ENCODE measurements around the gene ZZZ3. TPM values are rescaled to one million over a fixed set of nuclear protein-coding genes. Genes with fewer than 3 reads are reported as not detected.

Gene ZZZ3
- total and polyA plus RNA-seq, 2 of the 13 experiments (the other 11 are each of a cell fraction or from before 2014, with no cell fraction given): 18.1 to 50.2 TPM

DNA sequence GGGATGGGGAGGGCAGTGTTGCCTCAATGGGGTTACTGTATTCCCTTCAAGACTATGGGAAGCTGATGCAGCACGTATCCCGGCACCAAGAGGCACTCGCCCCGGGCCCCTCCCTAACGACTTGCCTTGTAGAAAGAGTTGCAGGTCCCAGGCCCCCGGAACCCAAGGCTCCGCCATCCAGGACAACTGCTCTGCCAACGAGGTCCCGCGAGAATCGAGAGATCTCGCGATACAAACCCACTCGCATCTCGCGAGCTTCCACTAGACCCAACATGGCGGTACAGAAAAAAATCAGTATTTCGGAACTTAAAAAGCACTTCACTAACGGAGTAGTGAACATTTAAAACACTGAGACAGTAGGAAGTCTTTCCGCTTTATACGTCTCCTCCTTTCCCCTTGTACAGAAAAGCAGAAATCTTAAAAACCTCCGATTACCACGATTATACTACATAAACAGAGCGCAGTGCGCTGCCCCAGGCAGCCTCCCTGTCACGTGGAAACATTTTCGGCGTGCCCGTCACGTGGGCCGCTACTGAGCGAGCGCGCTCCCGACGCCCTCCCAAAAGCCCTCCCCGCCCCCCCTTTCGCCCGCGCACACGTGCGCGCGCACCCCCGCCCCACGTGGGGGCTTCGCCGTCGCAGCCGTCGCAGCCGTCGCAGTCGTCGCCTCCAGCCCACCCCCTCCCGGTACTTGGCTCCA lies at the start of gene ZZZ3 (continued):
- TF ChIP-seq, protein P1, sequence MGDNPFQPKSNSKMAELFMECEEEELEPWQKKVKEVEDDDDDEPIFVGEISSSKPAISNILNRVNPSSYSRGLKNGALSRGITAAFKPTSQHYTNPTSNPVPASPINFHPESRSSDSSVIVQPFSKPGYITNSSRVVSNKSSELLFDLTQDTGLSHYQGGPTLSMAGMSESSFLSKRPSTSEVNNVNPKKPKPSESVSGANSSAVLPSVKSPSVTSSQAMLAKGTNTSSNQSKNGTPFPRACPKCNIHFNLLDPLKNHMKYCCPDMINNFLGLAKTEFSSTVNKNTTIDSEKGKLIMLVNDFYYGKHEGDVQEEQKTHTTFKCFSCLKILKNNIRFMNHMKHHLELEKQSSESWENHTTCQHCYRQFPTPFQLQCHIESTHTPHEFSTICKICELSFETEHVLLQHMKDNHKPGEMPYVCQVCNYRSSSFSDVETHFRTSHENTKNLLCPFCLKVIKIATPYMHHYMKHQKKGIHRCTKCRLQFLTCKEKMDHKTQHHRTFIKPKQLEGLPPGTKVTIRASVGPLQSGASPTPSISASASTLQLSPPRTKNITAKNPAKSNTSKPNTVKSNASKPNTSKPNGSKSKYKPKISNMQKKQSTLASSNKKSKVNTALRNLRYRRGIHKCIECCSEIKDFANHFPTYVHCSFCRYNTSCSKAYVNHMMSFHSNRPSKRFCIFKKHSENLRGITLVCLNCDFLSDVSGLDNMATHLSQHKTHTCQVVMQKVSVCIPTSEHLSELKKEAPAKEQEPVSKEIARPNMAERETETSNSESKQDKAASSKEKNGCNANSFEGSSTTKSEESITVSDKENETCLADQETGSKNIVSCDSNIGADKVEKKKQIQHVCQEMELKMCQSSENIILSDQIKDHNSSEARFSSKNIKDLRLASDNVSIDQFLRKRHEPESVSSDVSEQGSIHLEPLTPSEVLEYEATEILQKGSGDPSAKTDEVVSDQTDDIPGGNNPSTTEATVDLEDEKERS (CRISPR knock-in tag; IDR thresholded peaks at IDR 0.05): no peak
- TF ChIP-seq, protein P2, sequence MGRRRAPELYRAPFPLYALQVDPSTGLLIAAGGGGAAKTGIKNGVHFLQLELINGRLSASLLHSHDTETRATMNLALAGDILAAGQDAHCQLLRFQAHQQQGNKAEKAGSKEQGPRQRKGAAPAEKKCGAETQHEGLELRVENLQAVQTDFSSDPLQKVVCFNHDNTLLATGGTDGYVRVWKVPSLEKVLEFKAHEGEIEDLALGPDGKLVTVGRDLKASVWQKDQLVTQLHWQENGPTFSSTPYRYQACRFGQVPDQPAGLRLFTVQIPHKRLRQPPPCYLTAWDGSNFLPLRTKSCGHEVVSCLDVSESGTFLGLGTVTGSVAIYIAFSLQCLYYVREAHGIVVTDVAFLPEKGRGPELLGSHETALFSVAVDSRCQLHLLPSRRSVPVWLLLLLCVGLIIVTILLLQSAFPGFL (CRISPR knock-in tag; IDR thresholded peaks at IDR 0.05): no peak
- TF ChIP-seq, protein P3, sequence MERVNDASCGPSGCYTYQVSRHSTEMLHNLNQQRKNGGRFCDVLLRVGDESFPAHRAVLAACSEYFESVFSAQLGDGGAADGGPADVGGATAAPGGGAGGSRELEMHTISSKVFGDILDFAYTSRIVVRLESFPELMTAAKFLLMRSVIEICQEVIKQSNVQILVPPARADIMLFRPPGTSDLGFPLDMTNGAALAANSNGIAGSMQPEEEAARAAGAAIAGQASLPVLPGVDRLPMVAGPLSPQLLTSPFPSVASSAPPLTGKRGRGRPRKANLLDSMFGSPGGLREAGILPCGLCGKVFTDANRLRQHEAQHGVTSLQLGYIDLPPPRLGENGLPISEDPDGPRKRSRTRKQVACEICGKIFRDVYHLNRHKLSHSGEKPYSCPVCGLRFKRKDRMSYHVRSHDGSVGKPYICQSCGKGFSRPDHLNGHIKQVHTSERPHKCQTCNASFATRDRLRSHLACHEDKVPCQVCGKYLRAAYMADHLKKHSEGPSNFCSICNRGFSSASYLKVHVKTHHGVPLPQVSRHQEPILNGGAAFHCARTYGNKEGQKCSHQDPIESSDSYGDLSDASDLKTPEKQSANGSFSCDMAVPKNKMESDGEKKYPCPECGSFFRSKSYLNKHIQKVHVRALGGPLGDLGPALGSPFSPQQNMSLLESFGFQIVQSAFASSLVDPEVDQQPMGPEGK (CRISPR knock-in tag; IDR thresholded peaks at IDR 0.05): peak; percentile 80
- TF ChIP-seq FOXO1 (CRISPR knock-in tag; IDR thresholded peaks at IDR 0.05) (no peak), HMG20A (CRISPR knock-in tag; IDR thresholded peaks at IDR 0.05; ENCODE audit: borderline replicate concordance) (no peak), MED1 (CRISPR knock-in tag; IDR thresholded peaks at IDR 0.05) (0 out of 2 replicates have a peak, but pooled peaks have one; percentile 36), XRCC5 (optimal IDR thresholded peaks at IDR 0.05; ENCODE audit: low read length) (no peak), ZNF891 (CRISPR knock-in tag; IDR thresholded peaks at IDR 0.05) (no peak), ZNF562 (CRISPR knock-in tag; IDR thresholded peaks at IDR 0.05; ENCODE audit: borderline replicate concordance) (no peak)
- TF ChIP-seq, protein P4, sequence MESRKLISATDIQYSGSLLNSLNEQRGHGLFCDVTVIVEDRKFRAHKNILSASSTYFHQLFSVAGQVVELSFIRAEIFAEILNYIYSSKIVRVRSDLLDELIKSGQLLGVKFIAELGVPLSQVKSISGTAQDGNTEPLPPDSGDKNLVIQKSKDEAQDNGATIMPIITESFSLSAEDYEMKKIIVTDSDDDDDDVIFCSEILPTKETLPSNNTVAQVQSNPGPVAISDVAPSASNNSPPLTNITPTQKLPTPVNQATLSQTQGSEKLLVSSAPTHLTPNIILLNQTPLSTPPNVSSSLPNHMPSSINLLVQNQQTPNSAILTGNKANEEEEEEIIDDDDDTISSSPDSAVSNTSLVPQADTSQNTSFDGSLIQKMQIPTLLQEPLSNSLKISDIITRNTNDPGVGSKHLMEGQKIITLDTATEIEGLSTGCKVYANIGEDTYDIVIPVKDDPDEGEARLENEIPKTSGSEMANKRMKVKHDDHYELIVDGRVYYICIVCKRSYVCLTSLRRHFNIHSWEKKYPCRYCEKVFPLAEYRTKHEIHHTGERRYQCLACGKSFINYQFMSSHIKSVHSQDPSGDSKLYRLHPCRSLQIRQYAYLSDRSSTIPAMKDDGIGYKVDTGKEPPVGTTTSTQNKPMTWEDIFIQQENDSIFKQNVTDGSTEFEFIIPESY (CRISPR knock-in tag; IDR thresholded peaks at IDR 0.05): no peak
- TF ChIP-seq, protein P5, sequence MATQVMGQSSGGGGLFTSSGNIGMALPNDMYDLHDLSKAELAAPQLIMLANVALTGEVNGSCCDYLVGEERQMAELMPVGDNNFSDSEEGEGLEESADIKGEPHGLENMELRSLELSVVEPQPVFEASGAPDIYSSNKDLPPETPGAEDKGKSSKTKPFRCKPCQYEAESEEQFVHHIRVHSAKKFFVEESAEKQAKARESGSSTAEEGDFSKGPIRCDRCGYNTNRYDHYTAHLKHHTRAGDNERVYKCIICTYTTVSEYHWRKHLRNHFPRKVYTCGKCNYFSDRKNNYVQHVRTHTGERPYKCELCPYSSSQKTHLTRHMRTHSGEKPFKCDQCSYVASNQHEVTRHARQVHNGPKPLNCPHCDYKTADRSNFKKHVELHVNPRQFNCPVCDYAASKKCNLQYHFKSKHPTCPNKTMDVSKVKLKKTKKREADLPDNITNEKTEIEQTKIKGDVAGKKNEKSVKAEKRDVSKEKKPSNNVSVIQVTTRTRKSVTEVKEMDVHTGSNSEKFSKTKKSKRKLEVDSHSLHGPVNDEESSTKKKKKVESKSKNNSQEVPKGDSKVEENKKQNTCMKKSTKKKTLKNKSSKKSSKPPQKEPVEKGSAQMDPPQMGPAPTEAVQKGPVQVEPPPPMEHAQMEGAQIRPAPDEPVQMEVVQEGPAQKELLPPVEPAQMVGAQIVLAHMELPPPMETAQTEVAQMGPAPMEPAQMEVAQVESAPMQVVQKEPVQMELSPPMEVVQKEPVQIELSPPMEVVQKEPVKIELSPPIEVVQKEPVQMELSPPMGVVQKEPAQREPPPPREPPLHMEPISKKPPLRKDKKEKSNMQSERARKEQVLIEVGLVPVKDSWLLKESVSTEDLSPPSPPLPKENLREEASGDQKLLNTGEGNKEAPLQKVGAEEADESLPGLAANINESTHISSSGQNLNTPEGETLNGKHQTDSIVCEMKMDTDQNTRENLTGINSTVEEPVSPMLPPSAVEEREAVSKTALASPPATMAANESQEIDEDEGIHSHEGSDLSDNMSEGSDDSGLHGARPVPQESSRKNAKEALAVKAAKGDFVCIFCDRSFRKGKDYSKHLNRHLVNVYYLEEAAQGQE (IDR thresholded peaks at IDR 0.05; ENCODE audit: borderline replicate concordance in 1 of 2, low read depth in 1 of 2, low read length in 2 of 2): peak in 1 of 2 experiments; percentile 6; a peak in 1 of 4 replicates
- TF ChIP-seq, protein P6, sequence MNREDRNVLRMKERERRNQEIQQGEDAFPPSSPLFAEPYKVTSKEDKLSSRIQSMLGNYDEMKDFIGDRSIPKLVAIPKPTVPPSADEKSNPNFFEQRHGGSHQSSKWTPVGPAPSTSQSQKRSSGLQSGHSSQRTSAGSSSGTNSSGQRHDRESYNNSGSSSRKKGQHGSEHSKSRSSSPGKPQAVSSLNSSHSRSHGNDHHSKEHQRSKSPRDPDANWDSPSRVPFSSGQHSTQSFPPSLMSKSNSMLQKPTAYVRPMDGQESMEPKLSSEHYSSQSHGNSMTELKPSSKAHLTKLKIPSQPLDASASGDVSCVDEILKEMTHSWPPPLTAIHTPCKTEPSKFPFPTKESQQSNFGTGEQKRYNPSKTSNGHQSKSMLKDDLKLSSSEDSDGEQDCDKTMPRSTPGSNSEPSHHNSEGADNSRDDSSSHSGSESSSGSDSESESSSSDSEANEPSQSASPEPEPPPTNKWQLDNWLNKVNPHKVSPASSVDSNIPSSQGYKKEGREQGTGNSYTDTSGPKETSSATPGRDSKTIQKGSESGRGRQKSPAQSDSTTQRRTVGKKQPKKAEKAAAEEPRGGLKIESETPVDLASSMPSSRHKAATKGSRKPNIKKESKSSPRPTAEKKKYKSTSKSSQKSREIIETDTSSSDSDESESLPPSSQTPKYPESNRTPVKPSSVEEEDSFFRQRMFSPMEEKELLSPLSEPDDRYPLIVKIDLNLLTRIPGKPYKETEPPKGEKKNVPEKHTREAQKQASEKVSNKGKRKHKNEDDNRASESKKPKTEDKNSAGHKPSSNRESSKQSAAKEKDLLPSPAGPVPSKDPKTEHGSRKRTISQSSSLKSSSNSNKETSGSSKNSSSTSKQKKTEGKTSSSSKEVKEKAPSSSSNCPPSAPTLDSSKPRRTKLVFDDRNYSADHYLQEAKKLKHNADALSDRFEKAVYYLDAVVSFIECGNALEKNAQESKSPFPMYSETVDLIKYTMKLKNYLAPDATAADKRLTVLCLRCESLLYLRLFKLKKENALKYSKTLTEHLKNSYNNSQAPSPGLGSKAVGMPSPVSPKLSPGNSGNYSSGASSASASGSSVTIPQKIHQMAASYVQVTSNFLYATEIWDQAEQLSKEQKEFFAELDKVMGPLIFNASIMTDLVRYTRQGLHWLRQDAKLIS (CRISPR knock-in tag; IDR thresholded peaks at IDR 0.05): 0 out of 2 replicates have a peak, but pooled peaks have one; percentile 56

Measured in HepG2 (cell line).